ENCODE measurements around the gene PPAN.

DNA sequence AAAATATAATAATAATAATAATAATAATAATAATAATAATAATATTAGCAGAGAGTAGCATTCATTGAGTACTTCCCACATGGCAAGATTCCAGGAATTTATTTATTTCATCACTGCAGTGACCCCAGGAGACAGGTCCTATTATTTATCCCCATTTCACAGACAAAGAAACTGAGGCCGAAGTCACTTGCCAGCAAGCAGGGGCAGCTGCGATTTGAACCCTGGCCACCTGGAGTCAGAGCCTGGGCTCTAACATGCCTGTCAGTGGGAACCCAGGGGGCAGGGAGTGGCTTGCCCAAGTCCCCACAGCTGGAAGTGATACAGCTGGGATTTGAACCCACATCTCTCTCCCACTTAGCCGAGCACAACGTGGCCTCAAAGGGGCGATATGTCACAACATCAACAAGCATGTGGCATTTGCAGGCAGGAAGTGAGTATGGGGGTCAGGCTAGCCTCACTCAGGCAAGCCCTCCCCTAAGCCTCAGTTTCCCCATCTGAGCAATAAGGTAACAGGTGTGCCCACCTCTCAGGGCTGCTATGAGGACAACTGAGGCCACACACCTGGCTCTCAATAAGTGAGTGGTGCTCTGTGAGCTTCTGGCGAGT lies 17.1 kb upstream of the PPAN start:
- TF ChIP-seq, protein P1, sequence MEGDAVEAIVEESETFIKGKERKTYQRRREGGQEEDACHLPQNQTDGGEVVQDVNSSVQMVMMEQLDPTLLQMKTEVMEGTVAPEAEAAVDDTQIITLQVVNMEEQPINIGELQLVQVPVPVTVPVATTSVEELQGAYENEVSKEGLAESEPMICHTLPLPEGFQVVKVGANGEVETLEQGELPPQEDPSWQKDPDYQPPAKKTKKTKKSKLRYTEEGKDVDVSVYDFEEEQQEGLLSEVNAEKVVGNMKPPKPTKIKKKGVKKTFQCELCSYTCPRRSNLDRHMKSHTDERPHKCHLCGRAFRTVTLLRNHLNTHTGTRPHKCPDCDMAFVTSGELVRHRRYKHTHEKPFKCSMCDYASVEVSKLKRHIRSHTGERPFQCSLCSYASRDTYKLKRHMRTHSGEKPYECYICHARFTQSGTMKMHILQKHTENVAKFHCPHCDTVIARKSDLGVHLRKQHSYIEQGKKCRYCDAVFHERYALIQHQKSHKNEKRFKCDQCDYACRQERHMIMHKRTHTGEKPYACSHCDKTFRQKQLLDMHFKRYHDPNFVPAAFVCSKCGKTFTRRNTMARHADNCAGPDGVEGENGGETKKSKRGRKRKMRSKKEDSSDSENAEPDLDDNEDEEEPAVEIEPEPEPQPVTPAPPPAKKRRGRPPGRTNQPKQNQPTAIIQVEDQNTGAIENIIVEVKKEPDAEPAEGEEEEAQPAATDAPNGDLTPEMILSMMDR (IDR thresholded peaks at IDR 0.05; ENCODE audit: insufficient read depth, low read length, poor library complexity, severe bottlenecking) = no peak
- TF ChIP-seq EZH2phosphoT487 (conservative IDR thresholded peaks at IDR 0.05; ENCODE audit: low read length) = no peak

Data from SU-DHL-6 (cell line).